HEK293T (cell line): Measurements from ENCODE around the gene PPP1R15B.

ENCODE experiments used
- CTCF ChIA-PET: fragments of 350-600 bp; formaldehyde crosslinking; extraction: SDS; loops from one replicate; lab custom pipeline; 2021; ENCODE audit warnings: antibody characterized with exemption, inconsistent platforms; lab: Yijun Ruan, JAX
- POLR2A ChIA-PET: fragments of 350-600 bp; formaldehyde crosslinking; extraction: SDS; loops from one replicate; lab custom pipeline; 2020; ENCODE audit warnings: antibody characterized with exemption, inconsistent platforms; lab: Yijun Ruan, JAX
- DNase-seq: peaks from one replicate; pipeline ENCODE4 v3.0.0; 2012; ENCODE audit warnings: mixed read lengths; ENCODE audit errors: extremely low spot score
- ARNT ChIP-seq: fragments of 450-650 bp; IDR thresholded peaks from 2 replicates; pipeline ENCODE4 v1.6.1; 2017; ENCODE audit warnings: mild to moderate bottlenecking
- BHLHE40 ChIP-seq: fragments of 450-650 bp; IDR thresholded peaks from 2 replicates; pipeline ENCODE4 v1.6.1; 2016; ENCODE audit warnings: mild to moderate bottlenecking, moderate library complexity, borderline replicate concordance
- CTBP1 ChIP-seq: fragments of 450-650 bp; IDR thresholded peaks from 2 replicates; pipeline ENCODE4 v1.6.1; 2016; ENCODE audit warnings: borderline replicate concordance
- ELF4 ChIP-seq: fragments of 450-650 bp; IDR thresholded peaks from 2 replicates; pipeline ENCODE4 v1.6.1; 2017; ENCODE audit warnings: antibody characterized with exemption
- FOXA1 ChIP-seq: fragments of 450-650 bp; IDR thresholded peaks from 2 replicates; pipeline ENCODE4 v1.6.1; 2016; ENCODE audit warnings: mild to moderate bottlenecking
- FOXK2 ChIP-seq: fragments of 450-650 bp; IDR thresholded peaks from 2 replicates; pipeline ENCODE4 v1.6.1; 2016; ENCODE audit warnings: mild to moderate bottlenecking
- FOXM1 ChIP-seq: fragments of 450-650 bp; IDR thresholded peaks from 2 replicates; pipeline ENCODE4 v1.6.1; 2017; ENCODE audit warnings: mild to moderate bottlenecking, borderline replicate concordance
- HDGF ChIP-seq: fragments of 450-650 bp; IDR thresholded peaks from 2 replicates; pipeline ENCODE4 v1.6.1; 2017; ENCODE audit warnings: antibody characterized with exemption, borderline replicate concordance
- L3MBTL2 ChIP-seq: fragments of 450-650 bp; conservative IDR thresholded peaks from 2 replicates; pipeline ENCODE4 v1.6.1; 2016; ENCODE audit warnings: mild to moderate bottlenecking
- LEF1 ChIP-seq: fragments of 450-650 bp; IDR thresholded peaks from 2 replicates; pipeline ENCODE4 v1.6.1; 2017; ENCODE audit warnings: mild to moderate bottlenecking, borderline replicate concordance
- NFRKB ChIP-seq: fragments of 450-650 bp; IDR thresholded peaks from 2 replicates; pipeline ENCODE4 v1.6.1; 2016; ENCODE audit warnings: mild to moderate bottlenecking, moderate library complexity
- PKNOX1 ChIP-seq: fragments of 450-650 bp; IDR thresholded peaks from 2 replicates; pipeline ENCODE4 v1.6.1; 2016
- SP1 ChIP-seq: fragments of 450-650 bp; IDR thresholded peaks from 2 replicates; pipeline ENCODE4 v1.6.1; 2017
- SUZ12 ChIP-seq: fragments of 450-650 bp; IDR thresholded peaks from 2 replicates; pipeline ENCODE4 v1.6.1; 2016; ENCODE audit warnings: mild to moderate bottlenecking
- TARDBP ChIP-seq: fragments of 450-650 bp; IDR thresholded peaks from 2 replicates; pipeline ENCODE4 v1.6.1; 2016
- ZNF384 ChIP-seq: fragments of 450-650 bp; IDR thresholded peaks from 2 replicates; pipeline ENCODE4 v1.6.1; 2016

Gene PPP1R15B

GRCh38 chr1:204376919-204377799 lies 34.5 kb downstream of the PPP1R15B start:
- no peak for DNase-seq
- no peak for TF ChIP-seq FOXM1
- no peak for TF ChIP-seq ZNF384
- TF ChIP-seq ARNT = no peak
- no peak for TF ChIP-seq LEF1
- TF ChIP-seq HDGF = no peak
- TF ChIP-seq PKNOX1 = no peak
- TF ChIP-seq SUZ12 = no peak
- TF ChIP-seq TARDBP = no peak
- TF ChIP-seq BHLHE40 = no peak
- TF ChIP-seq FOXA1 = no peak
- ChIA-PET CTCF (interaction anchor here (1.9 kb wide), 1 partner anchor 21 kb away, joined by 15 read pairs; no protein-coding TSS in a partner anchor), POLR2A (interaction anchor here (1.1 kb wide), 1 partner anchor 61 kb away, joined by 3 read pairs; no protein-coding TSS in a partner anchor)

- POLR2A ChIA-PET = no interaction called here
- no peak for DNase-seq
- CTCF ChIA-PET = no interaction called here
- TF ChIP-seq FOXK2 (no peak), FOXM1 (no peak), CTBP1 (no peak), HDGF (no peak), TARDBP (no peak), PKNOX1 (no peak), L3MBTL2 (no peak)
These were observed 35.2 kb downstream of the PPP1R15B start for GRCh38 chr1:204376465-204376864.

GRCh38 chr1:204373911-204374310 lies 37.7 kb downstream of the PPP1R15B start:
- TF ChIP-seq TARDBP = no peak
- TF ChIP-seq ELF4 = no peak
- TF ChIP-seq FOXA1 = no peak
- no peak for TF ChIP-seq NFRKB
- TF ChIP-seq SUZ12 = no peak
- no peak for TF ChIP-seq SP1
- TF ChIP-seq BHLHE40 = no peak
- no peak for TF ChIP-seq CTBP1
- TF ChIP-seq FOXM1 = no peak
- no peak for TF ChIP-seq ZNF384
- TF ChIP-seq L3MBTL2 = no peak
- no peak for TF ChIP-seq PKNOX1
- no peak for TF ChIP-seq LEF1
- TF ChIP-seq FOXK2 = no peak
- TF ChIP-seq ARNT = no peak
- ChIA-PET POLR2A (no interaction called here), CTCF (no interaction called here)
- DNase-seq = no peak

GRCh38 chr1:204370176-204370575 lies 41.4 kb downstream of the PPP1R15B start:
- CTCF ChIA-PET = no interaction called here
- no peak for DNase-seq
- POLR2A ChIA-PET = no interaction called here
- TF ChIP-seq TARDBP (no peak), LEF1 (no peak), PKNOX1 (no peak), FOXK2 (no peak), ELF4 (no peak), ZNF384 (no peak), BHLHE40 (no peak), SP1 (no peak), NFRKB (no peak), SUZ12 (no peak), CTBP1 (no peak), FOXM1 (no peak)

- no peak for DNase-seq
- ChIA-PET CTCF (interaction anchor here (0.8 kb wide), 1 partner anchor 112 kb away, joined by 3 read pairs; no protein-coding TSS in a partner anchor), POLR2A (no interaction called here)
- no peak for TF ChIP-seq FOXM1
- TF ChIP-seq ARNT = no peak
- no peak for TF ChIP-seq ELF4
- TF ChIP-seq FOXK2 = no peak
- no peak for TF ChIP-seq PKNOX1
- TF ChIP-seq NFRKB = no peak
- no peak for TF ChIP-seq CTBP1
- TF ChIP-seq ZNF384 = no peak
- no peak for TF ChIP-seq HDGF
- no peak for TF ChIP-seq BHLHE40
- no peak for TF ChIP-seq FOXA1
- TF ChIP-seq LEF1 = no peak
- TF ChIP-seq TARDBP = no peak
- TF ChIP-seq L3MBTL2 = no peak
- TF ChIP-seq SUZ12 = no peak
- no peak for TF ChIP-seq SP1
These were observed 42.5 kb downstream of the PPP1R15B start for GRCh38 chr1:204368996-204369726.
